Neural cell (in vitro differentiated cells): ENCODE results near the gene AK2. TPM values are rescaled to one million over a fixed set of nuclear protein-coding genes. Genes with fewer than 3 reads are reported as not detected.

Experiments
- H2AFZ ChIP-seq: fragments of 200-600, 300-800 bp; sonication (generic), shearing (Covaris generic); 2 replicates; pipeline ENCODE4 v1.6.0; 2014; ENCODE audit warnings: low read depth, mild to moderate bottlenecking, antibody characterized with exemption, low read length, moderate library complexity
- H3F3A ChIP-seq: fragments of 200-600 bp; shearing (Covaris generic); 2 replicates; pipeline ENCODE4 v1.6.1; 2016; ENCODE audit warnings: mild to moderate bottlenecking, moderate library complexity, mixed read lengths, antibody characterized with exemption, low read length; ENCODE audit not compliant: insufficient read depth, poor library complexity, severe bottlenecking
- H3K27ac ChIP-seq: fragments of 200-600, 300-800 bp; sonication (generic), shearing (Covaris generic); 2 replicates; pipeline ENCODE4 v1.5.1; 2014; ENCODE audit warnings: mild to moderate bottlenecking, low read length, moderate library complexity
- H3K27me3 ChIP-seq: fragments of 300-800, 200-600 bp; sonication (generic), shearing (Covaris generic); 2 replicates; pipeline ENCODE4 v1.6.0; 2014; ENCODE audit warnings: mild to moderate bottlenecking, low read depth, low read length, moderate library complexity; ENCODE audit not compliant: insufficient read depth
- H3K36me3 ChIP-seq: fragments of 300-800, 200-600 bp; sonication (generic), shearing (Covaris generic); 2 replicates; pipeline ENCODE4 v1.5.1; 2014; ENCODE audit warnings: mild to moderate bottlenecking, antibody characterized with exemption, low read length, moderate library complexity; ENCODE audit not compliant: insufficient read depth
- H3K4me2 ChIP-seq: fragments of 300-800, 200-600 bp; sonication (generic), shearing (Covaris generic); 2 replicates; pipeline ENCODE4 v1.6.0; 2014; ENCODE audit warnings: mild to moderate bottlenecking, low read length
- H3K4me3 ChIP-seq: fragments of 300-800, 200-600 bp; sonication (generic), shearing (Covaris generic); 2 replicates; pipeline ENCODE4 v1.5.1; 2014; ENCODE audit warnings: mild to moderate bottlenecking, low read length, moderate library complexity
- H3K79me2 ChIP-seq: fragments of 200-600 bp; shearing (Covaris generic); replicated peaks from 2 replicates; pipeline ENCODE4 v1.6.0; 2014; ENCODE audit warnings: mild to moderate bottlenecking, low read length, moderate library complexity; ENCODE audit not compliant: insufficient read depth
- H3K9ac ChIP-seq: fragments of 300-800, 200-600 bp; sonication (generic), shearing (Covaris generic); 2 replicates; pipeline ENCODE4 v1.6.1; 2016; ENCODE audit warnings: mild to moderate bottlenecking, low read length, mixed read lengths
- H3K9me2 ChIP-seq: fragments of 200-600 bp; shearing (Covaris generic); 2 replicates; pipeline ENCODE4 v1.6.1; 2016; ENCODE audit warnings: mild to moderate bottlenecking, low read length, mixed read lengths; ENCODE audit not compliant: insufficient read depth
- H3K9me3 ChIP-seq: fragments of 200-600, 300-800 bp; sonication (generic), shearing (Covaris generic); 2 replicates; pipeline ENCODE4 v1.6.1; 2016; ENCODE audit warnings: mild to moderate bottlenecking, mixed run types, low read length, moderate library complexity, mixed read lengths
- H4K20me1 ChIP-seq: fragments of 200-600 bp; shearing (Covaris generic); 2 replicates; pipeline ENCODE4 v1.6.1; 2016; ENCODE audit warnings: mild to moderate bottlenecking, mixed run types; ENCODE audit not compliant: insufficient read depth
- EP300 ChIP-seq: fragments of 450-650 bp; conservative IDR thresholded peaks from 2 replicates; pipeline ENCODE4 v1.6.1; 2014; ENCODE audit warnings: antibody characterized with exemption, mild to moderate bottlenecking, moderate library complexity; ENCODE audit not compliant: poor library complexity, severe bottlenecking
- EZH2 ChIP-seq: fragments of 200-600, 300-800 bp; shearing (Covaris generic), sonication (generic); IDR thresholded peaks from 2 replicates; pipeline ENCODE4 v1.6.1; 2014; ENCODE audit warnings: antibody characterized with exemption, low read length, borderline replicate concordance, mild to moderate bottlenecking; ENCODE audit not compliant: insufficient read depth, poor library complexity, severe bottlenecking
- MXI1 ChIP-seq: fragments of 450-650 bp; conservative IDR thresholded peaks from 2 replicates; pipeline ENCODE4 v1.6.1; 2014; ENCODE audit warnings: antibody characterized with exemption, mild to moderate bottlenecking; ENCODE audit not compliant: poor library complexity, severe bottlenecking
- POLR2AphosphoS5 ChIP-seq: IDR thresholded peaks from 2 replicates; pipeline ENCODE4 v1.6.1; 2012
- RAD21 ChIP-seq: fragments of 450-650 bp; conservative IDR thresholded peaks from 2 replicates; pipeline ENCODE4 v1.6.1; 2014; ENCODE audit warnings: antibody characterized with exemption, mild to moderate bottlenecking, moderate library complexity
- SMC3 ChIP-seq: fragments of 450-650 bp; conservative IDR thresholded peaks from 2 replicates; pipeline ENCODE4 v1.6.1; 2014; ENCODE audit warnings: antibody characterized with exemption, mild to moderate bottlenecking, moderate library complexity; ENCODE audit not compliant: poor library complexity
- TAF1 ChIP-seq: IDR thresholded peaks from 2 replicates; pipeline ENCODE4 v1.6.1; 2012; ENCODE audit warnings: low read depth
- polyA plus RNA-seq: library from polyadenylated mRNA; depleted of rRNA; stranded (reverse); fragments of >200 nt; gene quantifications from 2 replicates; pipeline ENCODE4 v1.2.3, GENCODE V29; 2014
- TF ChIP-seq, protein P1 (sequence below): IDR thresholded peaks from 2 replicates; pipeline ENCODE4 v1.6.1; 2012; ENCODE audit warnings: borderline replicate concordance
- TF ChIP-seq, protein P2 (sequence below): fragments of 450-650 bp; IDR thresholded peaks from 2 replicates; pipeline ENCODE4 v1.5.1; 2014; ENCODE audit warnings: antibody characterized with exemption, mild to moderate bottlenecking, moderate library complexity; ENCODE audit not compliant: poor library complexity, severe bottlenecking

AK2 gene
- polyA plus RNA-seq, 1 donor from 2014 or later, result 107 TPM

DNA sequence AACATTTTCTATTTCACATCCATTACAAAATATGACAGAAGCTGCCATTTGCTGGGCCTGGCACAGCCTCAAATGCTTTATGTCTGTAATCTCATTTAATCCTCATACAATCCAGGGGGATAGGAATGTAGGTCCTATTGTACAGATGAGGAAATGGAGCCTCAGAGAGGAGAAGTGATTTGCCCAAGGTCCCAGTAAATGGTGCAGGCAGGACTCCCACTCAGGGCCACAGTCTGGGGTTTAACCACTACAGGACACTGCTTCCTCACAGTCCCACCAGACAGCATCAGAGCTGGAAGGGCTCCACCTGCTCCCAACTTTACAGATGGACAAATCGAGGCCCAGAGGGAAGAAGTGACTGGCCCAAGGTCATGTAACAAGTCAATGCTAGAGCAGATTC lies 51.5 kb downstream of the AK2 start:
- no peaks in the 10 kb centered on the region for H3F3A ChIP-seq
- no peaks in the 10 kb centered on the region for H3K36me3 ChIP-seq
- H3K4me2 ChIP-seq, result no peak overlapping the region

DNA sequence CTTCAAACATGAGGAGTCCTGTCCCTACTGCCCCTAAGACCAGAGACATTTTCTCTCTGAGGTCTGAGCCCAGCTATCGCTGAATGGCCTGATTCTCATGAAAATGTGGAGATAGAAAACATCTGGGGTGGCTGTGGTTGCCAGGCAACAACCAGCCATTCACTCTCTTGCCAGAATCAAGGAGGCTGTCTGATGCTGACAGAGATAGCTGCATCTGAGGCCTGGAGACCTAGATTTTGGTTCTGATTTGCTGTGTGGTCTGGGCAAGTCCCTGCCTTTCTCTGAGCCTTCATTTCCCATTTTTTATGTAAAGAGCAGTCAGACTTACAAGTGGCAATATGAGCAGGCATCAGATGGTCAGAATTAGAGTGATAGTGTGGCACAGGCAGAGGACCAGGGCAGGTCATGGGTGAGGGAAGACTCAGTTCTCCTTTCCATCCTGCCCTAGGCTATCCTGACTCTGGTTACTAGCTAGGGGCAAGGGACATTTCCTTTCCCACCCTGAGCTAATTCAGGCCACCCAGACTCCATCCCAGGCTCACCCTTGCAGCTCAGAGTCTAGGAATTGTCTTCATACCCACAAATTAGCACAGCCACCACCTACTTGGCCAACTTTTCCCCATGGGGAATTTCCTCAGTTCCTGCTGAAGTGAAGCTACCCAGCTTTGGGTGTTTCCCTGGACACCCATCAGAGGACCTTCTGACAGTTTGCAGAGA lies 52.1 kb downstream of the AK2 start:
- Histone ChIP-seq H4K20me1 (no peaks in the 10 kb centered on the region), H3K4me2 (peak overlapping the region; percentile 23), H3K36me3 (no peaks in the 10 kb centered on the region), H3K9me2 (no peaks in the 10 kb centered on the region), H3K9ac (peak overlapping the region; percentile 50), H3F3A (no peaks in the 10 kb centered on the region), H3K4me3 (peak overlapping the region; percentile 39), H3K27ac (peak overlapping the region; percentile 69), H3K27me3 (no peaks in the 10 kb centered on the region), H2AFZ (peak overlapping the region; percentile 63), H3K79me2 (no peaks in the 10 kb centered on the region), H3K9me3 (no peaks in the 10 kb centered on the region)
- TF ChIP-seq, protein P1, sequence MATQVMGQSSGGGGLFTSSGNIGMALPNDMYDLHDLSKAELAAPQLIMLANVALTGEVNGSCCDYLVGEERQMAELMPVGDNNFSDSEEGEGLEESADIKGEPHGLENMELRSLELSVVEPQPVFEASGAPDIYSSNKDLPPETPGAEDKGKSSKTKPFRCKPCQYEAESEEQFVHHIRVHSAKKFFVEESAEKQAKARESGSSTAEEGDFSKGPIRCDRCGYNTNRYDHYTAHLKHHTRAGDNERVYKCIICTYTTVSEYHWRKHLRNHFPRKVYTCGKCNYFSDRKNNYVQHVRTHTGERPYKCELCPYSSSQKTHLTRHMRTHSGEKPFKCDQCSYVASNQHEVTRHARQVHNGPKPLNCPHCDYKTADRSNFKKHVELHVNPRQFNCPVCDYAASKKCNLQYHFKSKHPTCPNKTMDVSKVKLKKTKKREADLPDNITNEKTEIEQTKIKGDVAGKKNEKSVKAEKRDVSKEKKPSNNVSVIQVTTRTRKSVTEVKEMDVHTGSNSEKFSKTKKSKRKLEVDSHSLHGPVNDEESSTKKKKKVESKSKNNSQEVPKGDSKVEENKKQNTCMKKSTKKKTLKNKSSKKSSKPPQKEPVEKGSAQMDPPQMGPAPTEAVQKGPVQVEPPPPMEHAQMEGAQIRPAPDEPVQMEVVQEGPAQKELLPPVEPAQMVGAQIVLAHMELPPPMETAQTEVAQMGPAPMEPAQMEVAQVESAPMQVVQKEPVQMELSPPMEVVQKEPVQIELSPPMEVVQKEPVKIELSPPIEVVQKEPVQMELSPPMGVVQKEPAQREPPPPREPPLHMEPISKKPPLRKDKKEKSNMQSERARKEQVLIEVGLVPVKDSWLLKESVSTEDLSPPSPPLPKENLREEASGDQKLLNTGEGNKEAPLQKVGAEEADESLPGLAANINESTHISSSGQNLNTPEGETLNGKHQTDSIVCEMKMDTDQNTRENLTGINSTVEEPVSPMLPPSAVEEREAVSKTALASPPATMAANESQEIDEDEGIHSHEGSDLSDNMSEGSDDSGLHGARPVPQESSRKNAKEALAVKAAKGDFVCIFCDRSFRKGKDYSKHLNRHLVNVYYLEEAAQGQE, result no peak
- TF ChIP-seq SMC3, result no peak
- no peak for TF ChIP-seq RAD21
- TF ChIP-seq EP300, result peak; percentile 27
- TF ChIP-seq, protein P2, sequence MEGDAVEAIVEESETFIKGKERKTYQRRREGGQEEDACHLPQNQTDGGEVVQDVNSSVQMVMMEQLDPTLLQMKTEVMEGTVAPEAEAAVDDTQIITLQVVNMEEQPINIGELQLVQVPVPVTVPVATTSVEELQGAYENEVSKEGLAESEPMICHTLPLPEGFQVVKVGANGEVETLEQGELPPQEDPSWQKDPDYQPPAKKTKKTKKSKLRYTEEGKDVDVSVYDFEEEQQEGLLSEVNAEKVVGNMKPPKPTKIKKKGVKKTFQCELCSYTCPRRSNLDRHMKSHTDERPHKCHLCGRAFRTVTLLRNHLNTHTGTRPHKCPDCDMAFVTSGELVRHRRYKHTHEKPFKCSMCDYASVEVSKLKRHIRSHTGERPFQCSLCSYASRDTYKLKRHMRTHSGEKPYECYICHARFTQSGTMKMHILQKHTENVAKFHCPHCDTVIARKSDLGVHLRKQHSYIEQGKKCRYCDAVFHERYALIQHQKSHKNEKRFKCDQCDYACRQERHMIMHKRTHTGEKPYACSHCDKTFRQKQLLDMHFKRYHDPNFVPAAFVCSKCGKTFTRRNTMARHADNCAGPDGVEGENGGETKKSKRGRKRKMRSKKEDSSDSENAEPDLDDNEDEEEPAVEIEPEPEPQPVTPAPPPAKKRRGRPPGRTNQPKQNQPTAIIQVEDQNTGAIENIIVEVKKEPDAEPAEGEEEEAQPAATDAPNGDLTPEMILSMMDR, result no peak
- no peak for TF ChIP-seq EZH2
- TF ChIP-seq TAF1, result no peak
- TF ChIP-seq MXI1, result no peak
- peak; percentile 11 for TF ChIP-seq POLR2AphosphoS5

More for the DNA sequence above, 51.5 kb downstream of the AK2 start:
- TF ChIP-seq MXI1, result no peak
- TF ChIP-seq, protein P2, result no peak
- TF ChIP-seq SMC3, result no peak
- no peak for TF ChIP-seq EP300
- no peak for TF ChIP-seq POLR2AphosphoS5
- TF ChIP-seq EZH2, result no peak
- TF ChIP-seq TAF1, result no peak
- TF ChIP-seq, protein P1, result no peak
- TF ChIP-seq RAD21, result no peak
- no peaks in the 10 kb centered on the region for H3K9me3 ChIP-seq
- H3K9ac ChIP-seq, result peak overlapping the region; percentile 50
- H4K20me1 ChIP-seq, result no peaks in the 10 kb centered on the region
- no peaks in the 10 kb centered on the region for H3K9me2 ChIP-seq
- H2AFZ ChIP-seq, result no peak overlapping the region
- H3K27ac ChIP-seq, result peak overlapping the region; percentile 69
- H3K79me2 ChIP-seq, result no peaks in the 10 kb centered on the region
- H3K27me3 ChIP-seq, result no peaks in the 10 kb centered on the region
- no peak overlapping the region for H3K4me3 ChIP-seq
